BLaER1 treated with 17β-estradiol and CSF1 and Interleukin-3, amounts not matched to agents 10 nM and 100 nM (cell line): Measurements from ENCODE around the gene LAMTOR1.

ENCODE experiments used
- H3K27ac ChIP-seq, 11 experiments: shearing (Covaris generic); formaldehyde crosslinking; 2 replicates each; pipeline ENCODE4 v1.8.1; 2022
- H3K27me3 ChIP-seq, 11 experiments: shearing (Covaris generic); formaldehyde crosslinking; 2 replicates each; pipeline ENCODE4 v1.8.1; 2022
- H3K36me3 ChIP-seq, 11 experiments: shearing (Covaris generic); formaldehyde crosslinking; 2 replicates each; pipeline ENCODE4 v1.8.1; 2022
- H3K4me1 ChIP-seq, 10 experiments: shearing (Covaris generic); formaldehyde crosslinking; 2 replicates each; pipeline ENCODE4 v1.8.1; 2022
- H3K4me2 ChIP-seq, 11 experiments: shearing (Covaris generic); formaldehyde crosslinking; 2 replicates each; pipeline ENCODE4 v1.8.1; 2022
- H3K4me3 ChIP-seq, 10 experiments: shearing (Covaris generic); formaldehyde crosslinking; 2 replicates each; pipeline ENCODE4 v1.8.1; 2022
- H3K9ac ChIP-seq, 11 experiments: shearing (Covaris generic); formaldehyde crosslinking; 2 replicates each; pipeline ENCODE4 v1.8.1; 2022
- H3K9me3 ChIP-seq, 11 experiments: shearing (Covaris generic); formaldehyde crosslinking; replicated peaks in 1 of 11; 2 replicates each; pipeline ENCODE4 v1.8.1; 2022
- H4K20me1 ChIP-seq, 11 experiments: shearing (Covaris generic); formaldehyde crosslinking; 2 replicates each; pipeline ENCODE4 v1.8.1; 2022
- Cebpa-rat ChIP-seq, 11 experiments: shearing (Covaris generic); IDR thresholded peaks; 2 replicates each; pipeline ENCODE4 v1.8.1; 2022

LAMTOR1 gene

GRCh38 chr11:72091292-72091691 is 11.8 kb downstream of the LAMTOR1 start:
- H3K4me3 ChIP-seq, result no peak overlapping the region
- H4K20me1 ChIP-seq, result peaks cover 0 to 9% (median 0%) of the 10 kb centered on the region in 11 experiments; a peak in 2 of 22 replicates
- no peaks in the 10 kb centered on the region for H3K27me3 ChIP-seq
- TF ChIP-seq Cebpa-rat (IDR thresholded peaks at IDR 0.05), result no peak
- H3K9ac ChIP-seq, result peak overlapping the region in 5 of 11 experiments; percentile 9 to 35 (median 15); a peak in 4 of 22 replicates
- peaks cover 7 to 38% (median 12%) of the 10 kb centered on the region in 10 experiments; a peak in 19 of 20 replicates for H3K4me1 ChIP-seq
- H3K9me3 ChIP-seq, result no peaks in the 10 kb centered on the region
- H3K36me3 ChIP-seq, result peaks cover 55 to 77% (median 65%) of the 10 kb centered on the region in 11 experiments
- H3K4me2 ChIP-seq, result peak overlapping the region; percentile 18 to 83 (median 49); a peak in 21 of 22 replicates
- peak overlapping the region; percentile 44 to 60 (median 52); a peak in 19 of 22 replicates for H3K27ac ChIP-seq

DNA sequence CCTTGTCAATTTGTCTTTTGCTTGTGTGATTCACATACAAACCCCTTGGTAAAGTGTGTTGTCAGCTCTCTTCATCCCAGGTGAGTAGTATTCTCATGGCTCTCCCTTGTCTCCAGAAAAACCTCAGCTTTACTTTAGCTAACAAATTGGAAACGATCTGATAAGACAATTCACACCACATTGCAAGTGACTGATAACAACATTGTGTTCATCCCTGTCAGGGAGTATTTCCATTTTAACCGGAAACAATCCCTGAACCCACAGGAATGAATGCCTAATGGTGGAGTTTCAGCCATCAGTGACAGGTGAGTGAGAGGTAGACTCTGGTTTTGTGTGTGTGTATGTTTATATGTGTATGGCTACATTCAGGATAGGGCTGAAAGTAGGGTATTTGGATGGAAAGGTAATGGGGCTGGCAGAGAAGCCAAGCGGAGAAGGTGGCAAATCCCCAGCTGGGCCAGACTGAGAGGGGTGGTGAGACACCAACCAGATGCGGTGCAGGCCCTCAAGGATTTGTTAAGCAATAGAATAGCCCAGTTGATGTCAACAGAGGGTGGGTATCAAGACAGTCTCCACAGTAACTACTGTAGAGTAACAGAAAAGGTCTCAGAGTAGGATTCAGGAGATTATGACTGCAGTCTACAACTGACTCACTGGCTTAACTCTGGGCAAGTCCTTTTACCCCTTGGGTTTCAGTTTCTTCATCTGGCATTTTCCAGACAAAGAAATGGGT is 14.9 kb downstream of the LAMTOR1 start:
- Histone ChIP-seq H3K4me2 (no peak overlapping the region), H3K9me3 (no peaks in the 10 kb centered on the region), H4K20me1 (no peaks in the 10 kb centered on the region; a peak in 2 of 22 replicates), H3K27me3 (no peaks in the 10 kb centered on the region), H3K4me1 (peaks cover 7 to 42% (median 12%) of the 10 kb centered on the region in 10 experiments; a peak in 19 of 20 replicates), H3K9ac (peak overlapping the region in 3 of 11 experiments; percentile 2 to 42 (median 28); a peak in 2 of 22 replicates), H3K27ac (no peak overlapping the region), H3K4me3 (no peak overlapping the region), H3K36me3 (peaks cover 30 to 61% (median 41%) of the 10 kb centered on the region in 11 experiments; a peak in 21 of 22 replicates)
- no peak for TF ChIP-seq Cebpa-rat (IDR thresholded peaks at IDR 0.05)

DNA sequence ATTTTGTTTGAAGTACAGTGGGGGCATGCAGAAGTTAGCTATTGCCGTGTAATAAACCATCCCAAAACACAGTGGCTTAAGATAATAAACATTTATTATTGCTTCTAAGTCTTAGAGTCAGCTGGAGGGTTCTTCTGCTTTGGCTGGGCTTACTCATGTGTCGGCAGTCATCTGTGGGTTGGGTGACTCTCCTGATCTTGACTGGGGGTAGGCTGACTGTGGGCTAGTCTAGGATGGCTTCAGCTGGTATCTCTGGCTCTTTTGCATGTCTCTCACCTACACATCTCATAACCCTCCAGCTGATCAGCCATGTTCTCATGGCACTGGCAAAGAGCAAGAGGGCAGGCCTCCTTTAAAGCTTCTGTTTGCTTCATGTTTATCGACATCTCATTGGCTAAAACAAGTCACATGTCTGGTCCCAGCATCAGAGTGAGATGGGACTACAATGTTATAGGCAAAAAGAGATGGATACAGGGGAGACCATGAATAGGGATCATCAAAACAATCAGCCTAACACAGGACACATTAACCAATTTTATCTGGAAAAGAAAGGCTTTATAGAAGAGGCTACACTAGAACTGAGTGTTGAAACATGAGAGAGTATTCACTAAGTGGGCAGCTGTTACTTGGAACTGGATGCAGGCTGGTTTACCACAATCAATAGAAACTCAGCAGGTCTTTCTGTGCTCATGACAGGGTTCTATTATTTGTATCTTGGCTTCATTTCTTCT is 17.3 kb downstream of the LAMTOR1 start:
- Histone ChIP-seq H3K4me3 (no peak overlapping the region), H3K9me3 (no peaks in the 10 kb centered on the region), H3K4me2 (no peak overlapping the region), H4K20me1 (no peaks in the 10 kb centered on the region; a peak in 2 of 22 replicates), H3K4me1 (peaks cover 19 to 42% (median 22%) of the 10 kb centered on the region in 10 experiments), H3K27ac (no peak overlapping the region), H3K27me3 (no peaks in the 10 kb centered on the region), H3K9ac (no peak overlapping the region), H3K36me3 (peaks cover 27 to 57% (median 37%) of the 10 kb centered on the region in 11 experiments; a peak in 21 of 22 replicates)
- no peak for TF ChIP-seq Cebpa-rat (IDR thresholded peaks at IDR 0.05)

DNA sequence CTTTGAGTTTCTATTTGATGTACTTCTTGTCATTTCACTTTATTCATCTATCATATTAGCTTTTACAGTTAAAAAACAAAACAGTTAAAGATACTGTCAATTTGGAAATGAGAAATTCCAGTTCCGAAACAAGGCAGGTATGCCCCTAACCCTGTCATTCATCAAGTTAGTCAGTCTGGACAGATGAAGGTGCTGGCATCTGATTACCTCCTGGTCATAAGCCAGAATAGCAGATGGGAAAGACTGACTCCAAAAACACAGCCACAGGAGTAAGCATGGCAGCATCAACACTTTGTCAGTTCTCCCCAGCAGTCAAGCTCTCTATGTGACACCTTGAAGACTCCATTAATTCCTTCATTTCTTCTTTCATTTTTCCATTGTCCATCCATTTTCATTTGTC is 18.1 kb downstream of the LAMTOR1 start:
- no peak overlapping the region for H3K4me2 ChIP-seq
- no peak for TF ChIP-seq Cebpa-rat (IDR thresholded peaks at IDR 0.05)
- peaks cover 20 to 49% (median 28%) of the 10 kb centered on the region in 11 experiments; a peak in 21 of 22 replicates for H3K36me3 ChIP-seq
- H3K9me3 ChIP-seq, result no peaks in the 10 kb centered on the region
- no peaks in the 10 kb centered on the region for H3K27me3 ChIP-seq
- H3K4me1 ChIP-seq, result peaks cover 19 to 37% (median 22%) of the 10 kb centered on the region in 10 experiments
- H3K4me3 ChIP-seq, result no peak overlapping the region
- H4K20me1 ChIP-seq, result peaks cover 0 to under 1% (median 0%) of the 10 kb centered on the region in 11 experiments; a peak in 2 of 22 replicates
- H3K27ac ChIP-seq, result no peak overlapping the region
- no peak overlapping the region for H3K9ac ChIP-seq

DNA sequence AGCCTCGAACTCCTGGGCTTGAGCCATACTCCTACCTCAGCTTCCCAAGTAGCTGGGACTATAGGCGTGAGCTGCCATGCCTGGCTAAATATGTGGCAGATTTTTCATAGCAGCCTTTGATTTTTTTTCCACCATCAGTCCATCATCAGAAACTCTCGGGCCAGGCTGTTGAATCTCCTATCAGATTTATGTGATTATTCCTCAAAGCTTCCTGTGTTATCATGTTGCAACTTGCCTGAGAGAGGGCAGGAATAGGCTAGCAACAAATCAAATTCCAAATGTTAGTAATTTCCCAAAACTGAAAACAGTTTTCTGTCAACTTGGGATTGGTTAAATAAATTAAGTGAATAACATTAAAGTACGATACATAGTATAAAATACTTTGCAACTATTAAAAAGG is 19.0 kb downstream of the LAMTOR1 start:
- H3K36me3 ChIP-seq, result peaks cover 11 to 40% (median 20%) of the 10 kb centered on the region in 11 experiments; a peak in 20 of 22 replicates
- TF ChIP-seq Cebpa-rat (IDR thresholded peaks at IDR 0.05), result no peak
- no peaks in the 10 kb centered on the region for H3K27me3 ChIP-seq
- peaks cover 0 to 9% (median 3%) of the 10 kb centered on the region in 11 experiments; a peak in 9 of 22 replicates for H4K20me1 ChIP-seq
- no peak overlapping the region for H3K4me2 ChIP-seq
- no peak overlapping the region for H3K27ac ChIP-seq
- H3K4me1 ChIP-seq, result peaks cover 26 to 45% (median 28%) of the 10 kb centered on the region in 10 experiments
- H3K4me3 ChIP-seq, result no peak overlapping the region
- H3K9me3 ChIP-seq, result no peaks in the 10 kb centered on the region
- H3K9ac ChIP-seq, result no peak overlapping the region

GRCh38 chr11:72083414-72083813 is 19.7 kb downstream of the LAMTOR1 start:
- Histone ChIP-seq H3K4me2 (peak overlapping the region in 3 of 11 experiments; percentile 84 to 92 (median 89); a peak in 4 of 22 replicates), H3K4me1 (peaks cover 32 to 51% (median 35%) of the 10 kb centered on the region in 10 experiments), H3K27me3 (no peaks in the 10 kb centered on the region), H3K9me3 (no peaks in the 10 kb centered on the region), H3K27ac (no peak overlapping the region), H4K20me1 (peaks cover 0 to 16% (median 8%) of the 10 kb centered on the region in 11 experiments; a peak in 8 of 22 replicates), H3K36me3 (peaks cover 6 to 34% (median 13%) of the 10 kb centered on the region in 11 experiments; a peak in 19 of 22 replicates), H3K9ac (no peak overlapping the region), H3K4me3 (no peak overlapping the region)
- no peak for TF ChIP-seq Cebpa-rat (IDR thresholded peaks at IDR 0.05)

GRCh38 chr11:72081821-72082453 is 21.2 kb downstream of the LAMTOR1 start:
- TF ChIP-seq Cebpa-rat (IDR thresholded peaks at IDR 0.05), result no peak
- H3K9ac ChIP-seq, result peak overlapping the region in 5 of 11 experiments; percentile 66 to 84 (median 75); a peak in 7 of 22 replicates
- H3K27ac ChIP-seq, result peak overlapping the region in 9 of 11 experiments; percentile 70 to 93 (median 86); a peak in 18 of 22 replicates
- peaks cover 0 to 30% (median 7%) of the 10 kb centered on the region in 11 experiments; a peak in 8 of 22 replicates for H3K36me3 ChIP-seq
- H3K4me1 ChIP-seq, result peaks cover 39 to 65% (median 48%) of the 10 kb centered on the region in 10 experiments
- no peaks in the 10 kb centered on the region for H3K27me3 ChIP-seq
- H3K4me3 ChIP-seq, result no peak overlapping the region
- no peaks in the 10 kb centered on the region for H3K9me3 ChIP-seq
- peak overlapping the region; percentile 6 to 94 (median 82); a peak in 21 of 22 replicates for H3K4me2 ChIP-seq
- peaks cover 0 to 25% (median 8%) of the 10 kb centered on the region in 11 experiments; a peak in 8 of 22 replicates for H4K20me1 ChIP-seq

DNA sequence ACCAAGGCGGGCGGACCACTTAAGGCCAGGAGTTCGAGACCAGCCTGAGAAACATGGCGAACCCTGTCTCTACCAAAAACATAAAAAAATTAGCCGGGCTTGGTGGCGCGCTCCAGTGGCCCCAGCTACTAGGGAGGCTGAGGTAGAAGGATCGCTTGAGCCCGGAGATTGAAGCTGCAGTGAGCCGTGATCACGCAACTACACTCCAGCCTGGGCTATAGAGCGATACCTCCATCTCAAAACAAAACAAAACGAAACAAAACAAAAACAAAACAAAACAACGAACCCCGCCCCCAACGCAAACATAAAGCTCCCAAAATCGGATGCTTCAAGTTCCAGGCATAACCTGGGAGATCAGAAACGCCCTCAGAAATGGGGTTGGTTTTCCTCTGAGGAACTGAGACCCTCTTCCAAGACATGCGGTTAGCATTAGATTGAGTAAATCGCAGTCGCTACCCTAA is 21.9 kb downstream of the LAMTOR1 start:
- peak overlapping the region; percentile 70 to 93 (median 84) for H3K27ac ChIP-seq
- peak overlapping the region; percentile 39 to 78 (median 70) for H3K4me3 ChIP-seq
- H3K36me3 ChIP-seq, result peaks cover 4 to 34% (median 10%) of the 10 kb centered on the region in 11 experiments; a peak in 18 of 22 replicates
- peak overlapping the region; percentile 66 to 90 (median 79); a peak in 21 of 22 replicates for H3K9ac ChIP-seq
- peak overlapping the region; percentile 74 to 94 (median 84) for H3K4me2 ChIP-seq
- TF ChIP-seq Cebpa-rat (IDR thresholded peaks at IDR 0.05), result no peak
- peaks cover 39 to 68% (median 48%) of the 10 kb centered on the region in 10 experiments for H3K4me1 ChIP-seq
- no peaks in the 10 kb centered on the region for H3K27me3 ChIP-seq
- H3K9me3 ChIP-seq, result no peaks in the 10 kb centered on the region
- peaks cover 0 to 29% (median 8%) of the 10 kb centered on the region in 11 experiments; a peak in 8 of 22 replicates for H4K20me1 ChIP-seq
